GM12878 (cell line): Measurements from ENCODE around the gene HBZ. TPM values are rescaled to one million over a fixed set of nuclear protein-coding genes. Genes with fewer than 3 reads are reported as not detected.

Source experiments
- ATAC-seq: fragments of 200-7000 bp; cut with Tn5 transposase; 3 replicates; pipeline ENCODE4 v1.9.1; 2020; ENCODE audit warnings: mild to moderate bottlenecking, moderate library complexity
- BruUV-seq: library from RNA; stranded (reverse); fragments of 400-500 nt; replicated peaks from 2 replicates; lab custom pipeline; 2021; lab: Mats Ljungman, UMichigan
- CTCF ChIA-PET: fragments of 300-600 bp; sonication (Branson Sonifier 250); formaldehyde crosslinking; extraction: SDS; loops from one replicate; lab custom pipeline; 2021; ENCODE audit warnings: inconsistent platforms; lab: Yijun Ruan, JAX
- POLR2A ChIA-PET: fragments of 350-600 bp; formaldehyde crosslinking; extraction: SDS; loops from one replicate; lab custom pipeline; 2021; ENCODE audit warnings: inconsistent platforms; lab: Charles Lee
- RAD21 ChIA-PET: fragments of 300-600 bp; sonication (Branson Sonifier 250); formaldehyde crosslinking; loops from one replicate; lab custom pipeline; 2023; ENCODE audit warnings: antibody characterized with exemption; ENCODE audit not compliant: unreplicated experiment; lab: Charles Lee
- SMC1A ChIA-PET: fragments of 300-600 bp; sonication (Branson Sonifier 250); formaldehyde crosslinking; loops from one replicate; lab custom pipeline; 2023; ENCODE audit not compliant: unreplicated experiment, uncharacterized antibody; lab: Charles Lee
- DNase-seq: peaks from one replicate; pipeline ENCODE4 v3.0.0-alpha.2; 2011; ENCODE audit warnings: low read depth, low spot score
- FAIRE-seq: peaks from 3 replicates; lab custom pipeline; 2011; peaks lifted over from hg19 to GRCh38; lab: Jason Lieb, UNC
- H2AFZ ChIP-seq: 2 replicates; pipeline ENCODE4 v1.6.0; 2011; ENCODE audit warnings: low read depth, low read length, control low read depth; ENCODE audit not compliant: control insufficient read depth
- H3K27ac ChIP-seq: 2 replicates; pipeline ENCODE4 v1.5.1; 2011; ENCODE audit warnings: control low read depth; ENCODE audit not compliant: control insufficient read depth, insufficient read depth
- H3K27me3 ChIP-seq, 2 experiments: replicated peaks in 1 of 2; 2 replicates each; pipeline versions ENCODE4 v1.6.0 to v1.6.1; 2011; ENCODE audit warnings: low read length in 1 of 2; ENCODE audit not compliant: control insufficient read depth in 2 of 2, insufficient read depth in 2 of 2
- H3K36me3 ChIP-seq, 2 experiments: 2 replicates each; pipeline ENCODE4 v1.5.1; 2011; ENCODE audit warnings: low read length in 1 of 2; ENCODE audit not compliant: control insufficient read depth in 2 of 2, insufficient read depth in 2 of 2
- H3K4me1 ChIP-seq: 2 replicates; pipeline ENCODE4 v1.6.1; 2011; ENCODE audit warnings: mild to moderate bottlenecking, low read length, moderate library complexity, mixed read lengths; ENCODE audit not compliant: control insufficient read depth, insufficient read depth
- H3K4me2 ChIP-seq: 2 replicates; pipeline ENCODE4 v1.6.0; 2011; ENCODE audit warnings: control low read depth; ENCODE audit not compliant: control insufficient read depth, insufficient read depth
- H3K4me3 ChIP-seq: fragments of 200-600 bp; sonication (generic); 2 replicates; pipeline ENCODE4 v1.5.1; 2016
- H3K79me2 ChIP-seq: 2 replicates; pipeline ENCODE4 v1.6.0; 2011; ENCODE audit warnings: low read length; ENCODE audit not compliant: control insufficient read depth, insufficient read depth
- H3K9ac ChIP-seq: 2 replicates; pipeline ENCODE4 v1.8.0; 2011; ENCODE audit warnings: low read length, control low read depth, mixed read lengths; ENCODE audit not compliant: control insufficient read depth, insufficient read depth
- H3K9me3 ChIP-seq: replicated peaks from 3 replicates; pipeline ENCODE4 v1.5.1; 2011; ENCODE audit warnings: mild to moderate bottlenecking, low read length; ENCODE audit not compliant: control insufficient read depth, insufficient read depth
- H4K20me1 ChIP-seq: 2 replicates; pipeline ENCODE4 v1.6.0; 2011; ENCODE audit not compliant: control insufficient read depth, insufficient read depth
- DPF2 ChIP-seq: fragments of 450-650 bp; IDR thresholded peaks from 2 replicates; pipeline ENCODE4 v1.6.1; 2017; ENCODE audit warnings: mild to moderate bottlenecking
- EGR1 ChIP-seq, 2 experiments: IDR thresholded peaks; 1 replicate in 1 of 2; 2 replicates in 1 of 2; pipeline ENCODE4 v1.6.1; 2011 to 2012; ENCODE audit warnings: low read depth in 2 of 2, low read length in 2 of 2, borderline replicate concordance in 1 of 2, mild to moderate bottlenecking in 1 of 2, moderate library complexity in 1 of 2
- POLR2A ChIP-seq: IDR thresholded peaks from 2 replicates; pipeline ENCODE4 v1.6.1; 2011; ENCODE audit warnings: low read depth, mild to moderate bottlenecking, low read length
- TCF3 ChIP-seq: IDR thresholded peaks from 2 replicates; pipeline ENCODE4 v1.6.1; 2012; ENCODE audit warnings: low read depth, mild to moderate bottlenecking, low read length, borderline replicate concordance; ENCODE audit not compliant: insufficient read depth
- WRNIP1 ChIP-seq: IDR thresholded peaks from 2 replicates; pipeline ENCODE4 v1.6.1; 2011; ENCODE audit warnings: low read depth, low read length, improper control_type of control experiment, borderline replicate concordance
- ZBTB40 ChIP-seq: fragments of 450-650 bp; IDR thresholded peaks from 2 replicates; pipeline ENCODE4 v1.6.1; 2016; ENCODE audit warnings: mild to moderate bottlenecking, moderate library complexity, borderline replicate concordance
- WGBS: methylation state at CpG from one replicate; pipeline ENCODE4 v1.1.6; 2016; ENCODE audit warnings: low lambda C conversion rate; ENCODE audit not compliant: insufficient replicate concordance, insufficient coverage; ENCODE audit errors: missing lambda C conversion rate; 5-methylcytosine and 5-hydroxymethylcytosine counted together
- in situ Hi-C: fragments of 300-500 bp; cut with MboI; formaldehyde crosslinking; loops from 9 replicates; pipeline ENCODE4 v1.14.3; 2018; ENCODE audit warnings: mixed read lengths
- intact Hi-C: fragments of 100-400 bp; cut with micrococcal nuclease; formaldehyde crosslinking; loops from one replicate; pipeline ENCODE4 v1.14.2; 2022; ENCODE audit not compliant: unreplicated experiment
- polyA plus RNA-seq, 11 experiments: library from polyadenylated mRNA; depleted of rRNA in 4 of 11; unstranded in 6 of 11; stranded (reverse) in 5 of 11; fragments of >200 nt; fragmentation: Nextera tagmentation in 4 of 11; fragmentation: Illumina TruSeq in 1 of 11; extraction: Ambion mirVana in 4 of 11; extraction: Trizol in 1 of 11; gene quantifications; 1 replicate in 1 of 11; 2 replicates in 10 of 11; pipeline versions ENCODE4 v1.2.1 to v1.2.3, GENCODE V29; 2011 to 2016; ENCODE audit warnings: inconsistent platforms in 2 of 11, missing spikeins in 2 of 11, low read depth in 1 of 11
- total RNA-seq, 4 experiments: library from RNA; depleted of rRNA in 3 of 4; stranded (reverse); fragments of >200 nt in 3 of 4; fragmentation: Illumina TruSeq in 1 of 4; extraction: Trizol in 1 of 4; gene quantifications; 2 replicates each; pipeline versions ENCODE4 v1.2.1 to v1.2.3, GENCODE V29; 2013 to 2021

The HBZ gene
- total and polyA plus RNA-seq, 10 of the 15 experiments (the other 5 are each of a cell fraction or from before 2014, with no cell fraction given) = 0.49 TPM; not detected in 9

DNA sequence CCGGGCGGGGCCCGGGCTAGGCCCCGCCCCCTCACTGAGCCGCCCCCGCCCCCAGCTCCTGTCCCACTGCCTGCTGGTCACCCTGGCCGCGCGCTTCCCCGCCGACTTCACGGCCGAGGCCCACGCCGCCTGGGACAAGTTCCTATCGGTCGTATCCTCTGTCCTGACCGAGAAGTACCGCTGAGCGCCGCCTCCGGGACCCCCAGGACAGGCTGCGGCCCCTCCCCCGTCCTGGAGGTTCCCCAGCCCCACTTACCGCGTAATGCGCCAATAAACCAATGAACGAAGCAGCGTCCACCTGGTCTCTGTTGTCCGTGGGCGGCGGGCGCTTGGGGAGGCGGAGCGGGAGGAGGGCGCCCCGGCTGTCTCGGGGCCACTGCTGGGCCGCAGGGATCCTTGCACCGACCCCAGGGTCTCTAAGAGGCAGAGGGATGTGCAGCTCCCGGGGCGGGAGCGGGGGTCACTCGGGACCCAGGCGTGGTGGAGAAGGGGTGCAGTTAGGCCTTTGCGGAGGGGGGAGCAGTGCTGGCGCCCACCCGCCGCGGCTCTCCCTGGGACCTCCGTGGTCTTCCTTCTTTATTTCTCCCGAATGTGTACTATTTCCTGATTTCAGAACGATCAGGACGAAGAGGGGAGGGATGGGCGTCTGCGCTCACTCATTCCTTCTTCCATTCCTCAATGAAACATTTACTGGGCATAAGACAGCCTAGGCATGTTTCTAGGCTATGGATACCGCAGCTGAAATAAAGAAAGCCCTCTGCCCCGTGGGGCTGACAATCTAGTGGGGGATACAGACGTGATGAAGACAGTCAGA, 2.0 kb downstream of the HBZ start:
- BruUV-seq = no TSS peak
- Histone ChIP-seq H3K27me3 (peaks cover 1 to 3% of the 10 kb centered on the region in 2 experiments; a peak in 3 of 4 replicates), H3K79me2 (no peaks in the 10 kb centered on the region), H3K36me3 (no peaks in the 10 kb centered on the region), H3K4me1 (no peaks in the 10 kb centered on the region), H2AFZ (peak overlapping the region; percentile 55), H3K4me3 (no peak overlapping the region), H3K9ac (no peak overlapping the region), H3K9me3 (no peaks in the 10 kb centered on the region), H3K4me2 (peak overlapping the region; percentile 77), H3K27ac (no peak overlapping the region), H4K20me1 (no peaks in the 10 kb centered on the region)
- RAD21 ChIA-PET = no interaction called here
- TF ChIP-seq DPF2 = 0 out of 2 replicates have a peak, but pooled peaks have one; percentile 13
- 0 out of 3 replicates have a peak, but pooled peaks of 1 of the 2 experiments have one; percentile 24 for TF ChIP-seq EGR1 (IDR thresholded peaks at IDR 0.05; ENCODE audit: borderline replicate concordance in 1 of 2, low read depth in 2 of 2, low read length in 2 of 2)
- TF ChIP-seq WRNIP1 = no peak
- TF ChIP-seq TCF3 = 0 out of 2 replicates have a peak, but pooled peaks have one; percentile 43
- no peak for TF ChIP-seq POLR2A
- no peak for TF ChIP-seq ZBTB40
- CTCF ChIA-PET = interaction anchor here (1.9 kb wide), 1 partner anchor 47 kb away, joined by 6 read pairs; no protein-coding TSS in a partner anchor
- in situ Hi-C loops = no loop called here
- DNase-seq (no peak), FAIRE-seq (no peak), ATAC-seq (peak; percentile 62)
- 14% methylated on average over 46 of the region's 59 CpGs for WGBS
- SMC1A ChIA-PET = no interaction called here
- intact Hi-C loops = no loop called here
- POLR2A ChIA-PET = no interaction called here
